Fibroblast of skin of back (primary cell): ENCODE data around the gene P2RY12.

Source experiments
- DNase-seq: peaks from one replicate; pipeline ENCODE4 v3.0.0-alpha.2; 2013

Gene P2RY12

GRCh38 chr3:151331696-151332095 lies 52.9 kb downstream of the P2RY12 start:
- no peak for DNase-seq

DNA sequence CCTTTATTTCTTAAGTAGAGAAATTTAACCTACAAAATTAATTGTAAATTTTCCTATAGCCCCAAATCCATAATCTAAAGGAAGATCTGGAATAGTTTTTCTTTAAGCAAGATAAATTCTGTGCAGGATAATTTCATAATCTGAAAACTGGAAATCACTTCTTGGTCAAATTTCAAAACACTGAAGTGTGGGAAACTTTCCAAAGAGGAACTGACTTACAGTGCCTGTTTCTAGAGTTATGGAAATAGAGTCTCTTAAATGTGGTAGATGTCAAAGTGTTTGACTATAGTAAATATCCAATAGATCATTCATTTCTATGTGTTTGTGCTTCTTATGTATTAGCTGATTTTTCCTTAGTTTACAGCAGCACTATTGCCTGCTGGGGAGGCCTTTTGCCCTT lies 53.7 kb downstream of the P2RY12 start:
- no peak for DNase-seq

- no peak for DNase-seq
Measured at GRCh38 chr3:151330379-151330778, 54.2 kb downstream of the P2RY12 start.

DNA sequence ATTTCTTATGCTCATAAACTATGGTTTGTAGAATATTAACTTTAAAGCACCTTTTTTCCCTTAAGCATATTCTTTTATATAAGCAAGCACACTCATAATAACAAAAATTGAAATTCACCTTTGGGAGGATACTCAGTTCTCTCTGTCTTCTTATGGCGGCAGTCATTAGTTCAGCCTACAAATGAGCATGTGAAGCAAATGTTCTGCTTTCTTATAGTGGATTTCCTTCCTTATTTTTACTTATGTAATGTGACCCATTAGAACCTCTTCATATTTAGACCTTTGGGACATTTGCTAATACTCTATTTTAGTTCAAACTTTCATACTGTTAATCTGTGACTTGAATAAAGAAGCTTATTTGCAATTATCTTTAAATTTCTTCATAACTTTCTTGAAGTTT lies 55.2 kb downstream of the P2RY12 start, which contains the start of gene P2RY13:
P2RY13 (minus strand) TSS at position 187 of the 400 bp plus-strand sequence; CDS start at position 166, 21 bp downstream.
- DNase-seq: no peak

- DNase-seq: no peak
Measured at GRCh38 chr3:151328298-151328995, 56.1 kb downstream of the P2RY12 start.

GRCh38 chr3:151327571-151328198 lies 56.9 kb downstream of the P2RY12 start:
- peak; percentile 21 for DNase-seq

DNA sequence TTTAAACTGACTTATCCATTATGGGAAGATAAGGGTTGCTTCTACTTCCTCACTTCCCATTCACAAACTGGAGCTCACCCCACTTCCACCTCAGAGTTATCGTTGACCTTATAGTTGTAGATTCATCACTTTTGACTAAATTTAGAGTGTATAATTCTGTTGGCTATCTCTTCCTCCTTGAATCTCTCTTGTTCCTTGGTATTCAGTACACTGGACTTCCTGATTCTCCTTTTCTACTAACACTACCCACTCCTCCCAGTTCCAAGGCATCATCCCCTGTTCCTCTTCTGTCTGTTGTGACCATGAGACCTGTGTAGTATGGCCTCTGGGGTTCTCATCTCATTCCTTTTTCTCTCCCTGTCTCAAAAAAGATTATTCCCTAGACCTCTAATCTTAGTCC lies 62.0 kb downstream of the P2RY12 start:
- DNase-seq: no peak

DNA sequence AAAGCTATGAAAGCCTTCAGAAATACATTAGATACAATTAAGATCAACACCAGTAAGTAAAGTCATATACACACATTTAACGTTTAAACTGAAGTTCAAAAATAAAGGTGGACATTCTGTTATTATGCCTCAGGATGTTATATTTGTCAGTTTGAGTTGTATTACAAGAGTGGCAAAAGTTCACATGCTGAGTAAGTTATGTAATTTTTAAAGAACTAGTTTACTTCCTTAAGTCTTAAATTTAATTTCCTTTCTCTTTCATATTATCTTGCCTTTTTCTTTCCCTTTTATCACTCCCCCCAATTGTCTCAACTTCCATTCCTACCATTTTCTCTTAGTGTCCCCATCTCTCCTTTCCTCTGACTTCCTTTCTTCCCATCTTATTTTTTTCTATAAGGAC lies 63.0 kb downstream of the P2RY12 start:
- no peak for DNase-seq

GRCh38 chr3:151320131-151320530 lies 64.4 kb downstream of the P2RY12 start:
- DNase-seq: no peak

DNA sequence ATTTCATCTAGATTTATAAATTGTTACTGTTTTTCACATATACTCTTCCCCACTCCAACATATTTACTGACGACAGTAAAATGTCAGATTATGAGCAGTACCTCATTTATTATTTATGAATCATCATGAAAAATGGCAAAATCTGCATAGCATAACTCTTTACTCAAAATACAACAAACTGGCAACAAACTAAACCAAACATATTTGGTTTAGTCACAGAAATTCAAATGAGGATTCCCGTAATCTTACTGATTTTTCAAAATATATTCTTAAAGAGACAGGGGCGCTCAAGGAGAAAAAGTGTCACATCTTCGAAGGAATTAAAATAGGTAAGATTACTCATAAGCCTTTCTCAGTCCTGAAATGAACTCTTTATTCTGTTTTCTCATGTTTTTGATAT lies 64.9 kb downstream of the P2RY12 start:
- peak; percentile 62 for DNase-seq

DNA sequence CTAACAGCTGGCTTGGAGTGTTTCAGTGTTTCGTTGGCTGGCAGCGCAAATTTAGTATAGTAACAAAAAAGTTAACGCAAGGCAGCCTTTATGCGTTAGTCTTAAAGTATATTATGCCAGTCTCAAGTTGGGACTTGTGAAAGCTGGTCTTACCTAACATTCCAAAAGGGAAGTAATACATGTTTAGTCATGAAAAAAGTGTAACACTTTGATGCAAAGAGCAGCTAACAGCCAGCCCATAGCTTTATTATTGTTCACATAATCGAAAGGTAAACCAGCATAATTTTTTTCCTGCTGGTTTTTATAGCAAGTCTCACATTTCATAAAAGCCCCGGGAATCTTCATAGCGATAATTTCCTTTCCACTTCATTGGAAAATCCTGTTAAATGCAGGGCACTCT lies 65.6 kb downstream of the P2RY12 start:
- no peak for DNase-seq

DNA sequence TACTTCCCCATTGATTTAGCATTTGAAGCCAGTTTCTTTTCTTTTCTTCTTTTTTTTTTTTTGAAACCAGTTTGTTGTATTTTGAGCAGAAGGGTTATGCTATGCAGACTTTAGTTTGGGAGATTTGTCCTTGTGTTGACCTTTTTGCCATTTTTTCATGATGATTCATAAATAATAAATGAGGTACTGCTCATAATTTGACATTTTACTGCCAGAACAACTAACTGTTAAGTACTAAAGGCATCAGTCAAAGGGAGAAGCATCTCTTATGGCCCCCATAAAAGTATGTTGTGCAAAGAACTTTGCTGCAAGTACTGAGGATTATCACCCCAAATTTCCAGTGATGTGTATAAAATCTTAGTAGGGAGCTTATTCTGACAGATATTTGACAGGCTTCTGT lies 66.2 kb downstream of the P2RY12 start:
- peak; percentile 58 for DNase-seq

GRCh38 chr3:151316267-151316991 lies 68.1 kb downstream of the P2RY12 start, which contains the start of gene GPR87:
Gene GPR87, minus strand, starts transcription at chr3:151316820. Its CDS starts 16,720 bp downstream, at chr3:151300100.
- DNase-seq: no peak

DNA sequence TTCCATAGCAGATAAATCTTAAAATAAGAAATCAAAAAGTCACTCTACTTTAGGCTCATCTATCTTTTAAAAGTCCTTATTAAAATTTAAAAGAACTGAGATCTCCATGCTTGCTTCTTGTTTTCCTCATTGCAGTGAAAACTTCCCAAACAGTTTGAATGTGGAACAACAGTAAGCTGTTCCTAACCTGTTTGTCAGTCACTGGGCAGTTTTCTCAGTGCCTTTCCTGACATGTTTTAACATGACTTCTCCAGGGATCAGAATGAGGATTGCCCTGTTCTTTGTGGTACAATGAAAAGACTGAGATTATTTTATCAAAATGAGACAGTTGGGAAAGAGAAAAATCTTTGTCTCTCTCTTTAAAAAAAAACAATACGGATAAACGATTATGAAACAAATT lies 68.7 kb downstream of the P2RY12 start:
- no peak for DNase-seq

DNA sequence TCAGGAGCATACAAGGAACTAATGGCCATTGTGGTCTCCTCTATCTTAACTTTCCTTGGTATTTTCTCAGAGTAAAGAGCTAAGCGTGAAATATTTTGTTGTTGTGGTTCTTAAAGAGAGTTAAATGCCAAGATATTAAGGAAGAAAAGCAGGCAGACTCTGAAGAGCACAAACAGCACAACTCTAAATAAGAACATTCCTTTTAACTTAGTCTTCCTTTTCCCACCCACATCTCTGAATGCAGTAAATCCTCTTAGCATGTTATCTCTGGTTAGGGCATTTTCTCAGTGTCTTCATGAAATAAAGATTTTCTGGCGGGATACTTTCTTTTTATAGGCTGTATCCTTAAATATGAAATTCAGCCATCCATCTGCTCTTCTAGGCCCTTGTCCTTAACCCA lies 69.4 kb downstream of the P2RY12 start:
- peak; percentile 55 for DNase-seq

DNA sequence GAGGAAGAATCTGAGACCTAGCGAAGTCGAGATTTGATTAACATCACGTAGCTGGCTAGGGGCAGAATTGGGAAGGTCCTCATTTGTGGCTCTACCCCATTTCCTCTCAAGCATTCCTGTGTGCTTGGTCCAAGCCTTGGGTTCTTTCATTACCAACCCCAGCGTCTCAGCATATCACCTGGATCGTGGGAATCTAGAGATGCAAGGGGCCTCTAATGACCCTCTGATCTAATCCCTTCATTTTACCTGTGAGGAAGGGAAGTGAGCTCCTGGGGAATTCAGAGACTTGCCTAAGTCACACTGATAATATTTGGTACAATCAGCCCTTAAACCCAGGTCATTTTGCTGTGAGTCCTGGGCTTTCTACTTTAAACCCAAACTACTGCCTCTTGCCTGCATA lies 70.0 kb downstream of the P2RY12 start:
- DNase-seq: no peak

DNA sequence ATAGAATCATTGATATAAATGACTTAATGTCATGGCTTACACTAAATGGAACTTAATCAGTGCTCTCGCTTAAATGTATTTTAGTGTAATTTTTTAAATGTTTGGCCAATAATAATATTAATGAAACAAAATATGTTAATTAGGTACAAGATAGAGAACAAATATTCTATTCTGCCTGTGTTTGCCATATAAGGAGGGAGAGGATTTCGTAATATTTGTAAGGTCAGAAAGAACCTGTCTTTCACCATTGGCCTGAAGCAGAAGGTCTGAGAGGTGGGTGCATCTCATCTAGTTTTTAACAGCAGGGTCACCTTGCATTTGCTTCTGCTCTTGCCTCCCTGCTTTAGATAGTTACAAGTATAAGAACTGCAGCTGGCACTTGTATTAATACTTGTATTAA lies 70.4 kb downstream of the P2RY12 start:
- no peak for DNase-seq

DNA sequence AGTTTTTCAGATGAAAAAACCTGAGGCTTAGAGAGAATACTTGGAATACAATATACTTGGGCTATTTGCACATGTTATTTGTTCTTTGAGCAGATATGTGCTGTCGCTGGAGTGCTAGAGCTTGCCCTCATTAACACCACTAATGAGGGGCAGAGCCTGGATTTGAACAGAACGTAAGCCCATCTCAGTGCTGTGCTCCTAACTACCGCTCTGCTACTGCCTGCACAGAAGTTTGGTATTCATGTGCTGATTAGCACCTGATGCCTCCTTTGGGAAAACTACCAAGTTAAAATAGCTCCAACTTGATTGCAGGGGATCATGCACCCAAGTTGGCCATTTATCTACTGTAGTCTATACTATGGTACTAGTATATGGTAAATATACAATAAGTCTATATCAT lies 71.6 kb downstream of the P2RY12 start:
- no peak for DNase-seq

GRCh38 chr3:151309566-151309965 lies 75.0 kb downstream of the P2RY12 start:
- no peak for DNase-seq

DNA sequence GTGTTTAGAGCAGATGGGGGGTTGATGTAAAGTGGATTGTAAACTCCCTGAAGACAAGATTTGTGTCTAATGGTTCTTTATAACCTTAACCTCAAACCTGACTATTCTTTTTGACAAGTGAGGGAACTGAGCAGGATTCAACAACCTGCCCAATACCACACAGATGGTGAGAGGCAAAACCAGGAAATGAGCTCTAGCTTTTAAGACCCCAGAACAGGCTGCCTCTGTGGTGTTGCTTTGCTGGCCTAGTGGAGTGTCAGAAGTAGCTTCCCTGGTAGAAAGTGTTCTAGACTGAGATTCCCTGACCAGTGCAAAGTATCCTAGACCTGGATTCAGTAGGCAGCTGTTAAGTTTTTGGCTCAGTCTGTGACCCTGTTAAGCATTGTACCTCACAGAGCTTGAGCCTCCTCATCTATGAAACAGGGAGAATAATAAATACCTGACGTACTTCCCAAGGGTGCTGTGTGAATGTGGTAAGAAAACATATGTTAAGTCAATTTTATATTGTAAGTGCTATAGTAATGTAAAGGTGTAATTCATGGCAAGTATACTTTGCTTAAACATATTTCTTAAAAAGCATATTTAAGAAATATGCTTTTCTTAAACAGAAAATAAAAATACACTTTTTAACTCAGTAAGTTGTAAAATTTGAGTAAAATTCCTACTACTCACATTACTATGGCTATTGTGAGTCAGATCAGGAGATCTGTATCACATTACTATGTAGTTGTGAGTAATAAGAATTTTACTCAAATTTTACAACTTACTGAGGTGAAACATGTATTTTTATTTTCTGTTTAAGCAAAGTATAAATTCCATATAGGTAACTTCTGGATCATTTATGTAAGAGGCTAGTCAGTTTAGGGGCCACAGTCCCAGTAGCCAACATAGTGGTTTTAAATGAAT lies 76.7 kb downstream of the P2RY12 start:
- DNase-seq: peak; percentile 23

DNA sequence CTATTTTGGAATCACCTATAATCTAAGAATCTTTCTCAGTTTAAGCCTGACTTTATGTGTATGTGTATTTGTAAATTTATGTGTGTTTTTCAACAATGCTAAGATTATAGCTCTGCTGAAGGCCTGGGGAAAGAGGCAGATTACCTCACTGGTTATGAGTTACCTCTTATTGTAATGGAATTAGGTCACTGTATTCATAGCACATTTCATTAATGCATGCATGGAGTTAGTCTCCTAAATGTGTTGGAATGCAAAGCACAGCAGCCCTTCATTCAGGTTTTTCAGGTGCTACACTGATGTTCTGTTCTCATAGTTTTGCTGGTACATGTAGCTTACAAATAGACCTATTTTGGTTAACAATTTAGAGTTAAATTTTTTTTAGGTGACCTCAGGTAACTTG lies 77.4 kb downstream of the P2RY12 start:
- DNase-seq: no peak

GRCh38 chr3:151306168-151306810 lies 78.3 kb downstream of the P2RY12 start:
- no peak for DNase-seq
